Sigmoid colon (tissue), 4 donors: ENCODE results near the gene CFAP46.

Source experiments
- POLR2AphosphoS5 ChIP-seq, 4 donors: sonication (generic); formaldehyde crosslinking; IDR thresholded peaks; one replicate each; pipeline ENCODE4 v1.6.1; 2017; ENCODE audit warnings: antibody characterized with exemption in 4 of 4
- TF ChIP-seq, protein P1 (sequence below), 4 experiments: fragments of 450-650 bp in 3 of 4; fragments of 200-600 bp in 1 of 4; IDR thresholded peaks; one replicate each; pipeline ENCODE4 v1.5.1; 2016 to 2019; ENCODE audit warnings: antibody characterized with exemption in 4 of 4, mild to moderate bottlenecking in 3 of 4, moderate library complexity in 2 of 4

GRCh38 chr10:132837905-132838304 is 104.5 kb downstream of the CFAP46 start:
- TF ChIP-seq, protein P1, sequence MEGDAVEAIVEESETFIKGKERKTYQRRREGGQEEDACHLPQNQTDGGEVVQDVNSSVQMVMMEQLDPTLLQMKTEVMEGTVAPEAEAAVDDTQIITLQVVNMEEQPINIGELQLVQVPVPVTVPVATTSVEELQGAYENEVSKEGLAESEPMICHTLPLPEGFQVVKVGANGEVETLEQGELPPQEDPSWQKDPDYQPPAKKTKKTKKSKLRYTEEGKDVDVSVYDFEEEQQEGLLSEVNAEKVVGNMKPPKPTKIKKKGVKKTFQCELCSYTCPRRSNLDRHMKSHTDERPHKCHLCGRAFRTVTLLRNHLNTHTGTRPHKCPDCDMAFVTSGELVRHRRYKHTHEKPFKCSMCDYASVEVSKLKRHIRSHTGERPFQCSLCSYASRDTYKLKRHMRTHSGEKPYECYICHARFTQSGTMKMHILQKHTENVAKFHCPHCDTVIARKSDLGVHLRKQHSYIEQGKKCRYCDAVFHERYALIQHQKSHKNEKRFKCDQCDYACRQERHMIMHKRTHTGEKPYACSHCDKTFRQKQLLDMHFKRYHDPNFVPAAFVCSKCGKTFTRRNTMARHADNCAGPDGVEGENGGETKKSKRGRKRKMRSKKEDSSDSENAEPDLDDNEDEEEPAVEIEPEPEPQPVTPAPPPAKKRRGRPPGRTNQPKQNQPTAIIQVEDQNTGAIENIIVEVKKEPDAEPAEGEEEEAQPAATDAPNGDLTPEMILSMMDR (IDR thresholded peaks at IDR 0.05): no peak
- TF ChIP-seq POLR2AphosphoS5 (IDR thresholded peaks at IDR 0.05): no peak
